ENCODE measurements around the gene IRF2.

IRF2 gene

GRCh38 chr4:184408684-184409081 lies 65.7 kb downstream of the IRF2 start:
- H3K27ac ChIP-seq = no peak overlapping the region

GRCh38 chr4:184408021-184408683 lies 66.2 kb downstream of the IRF2 start:
- TF ChIP-seq ZFX (IDR thresholded peaks at IDR 0.05; ENCODE audit: borderline replicate concordance) = no peak
- TF ChIP-seq CTCF (IDR thresholded peaks at IDR 0.05) = no peak
- no peak overlapping the region for H3K27ac ChIP-seq

More at GRCh38 chr4:184408684-184409081, 65.7 kb downstream of the IRF2 start:
- TF ChIP-seq ZFX (IDR thresholded peaks at IDR 0.05; ENCODE audit: borderline replicate concordance) (no peak), CTCF (IDR thresholded peaks at IDR 0.05) (no peak)

- no peak overlapping the region for H3K27ac ChIP-seq
- no peak for TF ChIP-seq CTCF (IDR thresholded peaks at IDR 0.05)
- TF ChIP-seq ZFX (IDR thresholded peaks at IDR 0.05; ENCODE audit: borderline replicate concordance) = no peak
Observed at GRCh38 chr4:184406958-184407391, 67.4 kb downstream of the IRF2 start.

GRCh38 chr4:184404047-184404446 lies 70.3 kb downstream of the IRF2 start:
- TF ChIP-seq CTCF (IDR thresholded peaks at IDR 0.05) (no peak), ZFX (IDR thresholded peaks at IDR 0.05; ENCODE audit: borderline replicate concordance) (no peak)
- H3K27ac ChIP-seq = no peak overlapping the region

- TF ChIP-seq CTCF (IDR thresholded peaks at IDR 0.05) = no peak
- TF ChIP-seq ZFX (IDR thresholded peaks at IDR 0.05; ENCODE audit: borderline replicate concordance) = no peak
- no peak overlapping the region for H3K27ac ChIP-seq
Observed at GRCh38 chr4:184403384-184403781, 71.0 kb downstream of the IRF2 start.

GRCh38 chr4:184402740-184403383 lies 71.5 kb downstream of the IRF2 start:
- TF ChIP-seq ZFX (IDR thresholded peaks at IDR 0.05; ENCODE audit: borderline replicate concordance) (no peak), CTCF (IDR thresholded peaks at IDR 0.05) (no peak)
- no peak overlapping the region for H3K27ac ChIP-seq

GRCh38 chr4:184402239-184402638 lies 72.1 kb downstream of the IRF2 start:
- TF ChIP-seq CTCF (IDR thresholded peaks at IDR 0.05) (no peak), ZFX (IDR thresholded peaks at IDR 0.05; ENCODE audit: borderline replicate concordance) (no peak)
- no peak overlapping the region for H3K27ac ChIP-seq

All from 22Rv1 (cell line).